ENCODE measurements around the gene PTPRD. TPM values are rescaled to one million over a fixed set of nuclear protein-coding genes. Genes with fewer than 3 reads are reported as not detected.

The PTPRD gene
- total and polyA plus RNA-seq, 7 experiments from 2014 or later, result 0.71 TPM; not detected in 6

- ATAC-seq (no peak), DNase-seq (no peak)
- H3K9me3 Mint-ChIP-seq, result no peaks in the 10 kb centered on the region
- no peak overlapping the region for H3K4me3 Mint-ChIP-seq
- no peak overlapping the region for H3K27ac Mint-ChIP-seq
- peaks cover 0 to 3% (median 0%) of the 10 kb centered on the region in 7 donors for H3K4me1 Mint-ChIP-seq
- H3K27me3 Mint-ChIP-seq, result peaks cover 0 to 13% (median 0%) of the 10 kb centered on the region in 5 donors
- H3K36me3 Mint-ChIP-seq, result no peaks in the 10 kb centered on the region
- Histone ChIP-seq H3K27ac (ENCODE audit: low read depth, low read length) (no peak overlapping the region), H3K9me3 (ENCODE audit: control insufficient read depth in 2 of 3, low read length in 3 of 3) (no peaks in the 10 kb centered on the region), H3K4me3 (ENCODE audit: low read length) (no peak overlapping the region), H3K4me1 (ENCODE audit: control insufficient read depth in 2 of 2, insufficient read depth in 2 of 2, low read length in 2 of 2) (no peaks in the 10 kb centered on the region), H3K36me3 (ENCODE audit: control insufficient read depth in 2 of 3, insufficient read depth in 3 of 3, low read length in 3 of 3) (no peaks in the 10 kb centered on the region), H3K27me3 (ENCODE audit: control insufficient read depth in 2 of 2, insufficient read depth in 2 of 2, low read length in 2 of 2) (no peaks in the 10 kb centered on the region)
- ChIA-PET POLR2A (no interaction called here), CTCF (no interaction called here)
- intact Hi-C loops (cut with micrococcal nuclease), result no loop called here
Observed at GRCh38 chr9:8362250-8362649, 2250.6 kb downstream of the PTPRD start.

GRCh38 chr9:8361364-8361763 lies 2251.4 kb downstream of the PTPRD start:
- CTCF ChIA-PET, result no interaction called here

DNA sequence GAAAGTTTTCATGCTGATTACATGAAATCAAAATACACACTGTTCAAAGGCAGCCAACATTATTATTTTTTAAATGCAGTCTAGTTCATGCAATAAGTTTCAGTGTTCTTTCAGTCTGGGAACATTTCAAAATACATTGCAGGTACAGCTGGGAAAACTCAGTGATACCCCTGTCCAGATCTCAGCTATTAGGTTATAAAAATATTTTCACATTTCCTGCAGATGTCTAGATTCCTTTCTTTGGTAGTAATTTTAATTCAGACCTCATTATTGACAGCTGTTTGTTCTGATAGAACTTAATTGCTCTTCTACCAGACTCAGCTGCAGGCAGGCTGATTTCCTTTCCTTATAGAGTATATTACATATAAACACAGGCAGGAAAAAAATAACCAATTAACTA lies 2256.4 kb downstream of the PTPRD start:
- Histone ChIP-seq H3K9me3 (ENCODE audit: control insufficient read depth in 2 of 3, low read length in 3 of 3) (no peaks in the 10 kb centered on the region), H3K4me1 (ENCODE audit: control insufficient read depth in 2 of 2, insufficient read depth in 2 of 2, low read length in 2 of 2) (no peaks in the 10 kb centered on the region), H3K4me3 (ENCODE audit: low read length) (no peak overlapping the region), H3K36me3 (ENCODE audit: control insufficient read depth in 2 of 3, insufficient read depth in 3 of 3, low read length in 3 of 3) (no peaks in the 10 kb centered on the region), H3K27me3 (ENCODE audit: control insufficient read depth in 2 of 2, insufficient read depth in 2 of 2, low read length in 2 of 2) (no peaks in the 10 kb centered on the region), H3K27ac (ENCODE audit: low read depth, low read length) (no peak overlapping the region)
- Mint-ChIP-seq H3K9me3 (no peaks in the 10 kb centered on the region), H3K4me3 (no peak overlapping the region), H3K27ac (no peak overlapping the region), H3K36me3 (no peaks in the 10 kb centered on the region), H3K27me3 (peaks cover 0 to 4% (median 0%) of the 10 kb centered on the region in 5 donors), H3K4me1 (no peaks in the 10 kb centered on the region)
- ChIA-PET POLR2A (no interaction called here), CTCF (no interaction called here)
- intact Hi-C loops (cut with micrococcal nuclease), result no loop called here
- no peak for DNase-seq
- ATAC-seq, result no peak

More at GRCh38 chr9:8361364-8361763, 2251.4 kb downstream of the PTPRD start:
- no peak for ATAC-seq
- POLR2A ChIA-PET, result no interaction called here
- Mint-ChIP-seq H3K9me3 (no peaks in the 10 kb centered on the region), H3K36me3 (no peaks in the 10 kb centered on the region), H3K27ac (no peak overlapping the region), H3K4me1 (peaks cover 0 to 3% (median 0%) of the 10 kb centered on the region in 7 donors), H3K4me3 (no peak overlapping the region), H3K27me3 (peaks cover 0 to 13% (median 0%) of the 10 kb centered on the region in 5 donors)
- intact Hi-C loops (cut with micrococcal nuclease), result no loop called here
- H3K9me3 ChIP-seq (ENCODE audit: control insufficient read depth in 2 of 3, low read length in 3 of 3), result no peaks in the 10 kb centered on the region
- H3K27ac ChIP-seq (ENCODE audit: low read depth, low read length), result no peak overlapping the region
- H3K36me3 ChIP-seq (ENCODE audit: control insufficient read depth in 2 of 3, insufficient read depth in 3 of 3, low read length in 3 of 3), result no peaks in the 10 kb centered on the region
- no peaks in the 10 kb centered on the region for H3K4me1 ChIP-seq (ENCODE audit: control insufficient read depth in 2 of 2, insufficient read depth in 2 of 2, low read length in 2 of 2)
- no peak overlapping the region for H3K4me3 ChIP-seq (ENCODE audit: low read length)
- no peaks in the 10 kb centered on the region for H3K27me3 ChIP-seq (ENCODE audit: control insufficient read depth in 2 of 2, insufficient read depth in 2 of 2, low read length in 2 of 2)
- no peak for DNase-seq

DNA sequence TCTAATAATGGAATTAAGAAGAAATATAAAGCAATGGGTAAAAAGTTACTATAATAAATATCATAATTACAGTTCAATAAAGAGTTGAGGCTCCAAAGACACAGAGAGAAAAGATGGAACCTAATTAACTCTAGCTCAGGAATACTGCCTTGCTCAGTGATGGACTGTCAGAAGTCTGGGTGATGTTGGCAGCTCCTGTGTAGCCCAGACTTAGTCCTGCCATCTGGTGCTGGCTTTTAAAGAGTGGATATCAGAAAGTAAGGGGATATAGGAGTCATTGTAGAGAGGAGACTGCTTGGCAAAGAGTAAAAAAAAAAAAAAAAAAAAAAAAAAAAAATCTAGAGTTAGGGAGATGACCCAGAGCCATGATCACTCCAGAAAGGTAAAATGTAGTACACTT lies 2261.4 kb downstream of the PTPRD start:
- Histone ChIP-seq H3K4me3 (ENCODE audit: low read length) (no peak overlapping the region), H3K36me3 (ENCODE audit: control insufficient read depth in 2 of 3, insufficient read depth in 3 of 3, low read length in 3 of 3) (no peaks in the 10 kb centered on the region), H3K27me3 (ENCODE audit: control insufficient read depth in 2 of 2, insufficient read depth in 2 of 2, low read length in 2 of 2) (no peaks in the 10 kb centered on the region), H3K9me3 (ENCODE audit: control insufficient read depth in 2 of 3, low read length in 3 of 3) (no peaks in the 10 kb centered on the region), H3K4me1 (ENCODE audit: control insufficient read depth in 2 of 2, insufficient read depth in 2 of 2, low read length in 2 of 2) (no peaks in the 10 kb centered on the region), H3K27ac (ENCODE audit: low read depth, low read length) (no peak overlapping the region)
- Mint-ChIP-seq H3K4me1 (no peaks in the 10 kb centered on the region), H3K9me3 (no peaks in the 10 kb centered on the region), H3K36me3 (no peaks in the 10 kb centered on the region), H3K27ac (no peak overlapping the region), H3K4me3 (no peak overlapping the region), H3K27me3 (no peaks in the 10 kb centered on the region)
- intact Hi-C loops (cut with micrococcal nuclease), result no loop called here
- DNase-seq, result no peak
- ChIA-PET POLR2A (no interaction called here), CTCF (interaction anchor here (0.6 kb wide), 1 partner anchor 789 kb away, joined by 4 read pairs; no protein-coding TSS in a partner anchor)
- no peak for ATAC-seq

- Mint-ChIP-seq H3K4me1 (no peaks in the 10 kb centered on the region), H3K9me3 (peaks cover 0 to 3% (median 0%) of the 10 kb centered on the region in 11 donors), H3K4me3 (no peak overlapping the region), H3K27me3 (no peaks in the 10 kb centered on the region), H3K27ac (no peak overlapping the region), H3K36me3 (no peaks in the 10 kb centered on the region)
- intact Hi-C loops (cut with micrococcal nuclease), result no loop called here
- no peaks in the 10 kb centered on the region for H3K4me1 ChIP-seq (ENCODE audit: control insufficient read depth in 2 of 2, insufficient read depth in 2 of 2, low read length in 2 of 2)
- H3K9me3 ChIP-seq (ENCODE audit: control insufficient read depth in 2 of 3, low read length in 3 of 3), result no peaks in the 10 kb centered on the region
- DNase-seq (no peak), ATAC-seq (no peak)
- H3K27ac ChIP-seq (ENCODE audit: low read depth, low read length), result no peak overlapping the region
- CTCF ChIA-PET, result no interaction called here
- H3K27me3 ChIP-seq (ENCODE audit: control insufficient read depth in 2 of 2, insufficient read depth in 2 of 2, low read length in 2 of 2), result no peaks in the 10 kb centered on the region
- no peak overlapping the region for H3K4me3 ChIP-seq (ENCODE audit: low read length)
- POLR2A ChIA-PET, result no interaction called here
- H3K36me3 ChIP-seq (ENCODE audit: control insufficient read depth in 2 of 3, insufficient read depth in 3 of 3, low read length in 3 of 3), result no peaks in the 10 kb centered on the region
Observed at GRCh38 chr9:8349901-8350300, 2262.9 kb downstream of the PTPRD start.

DNA sequence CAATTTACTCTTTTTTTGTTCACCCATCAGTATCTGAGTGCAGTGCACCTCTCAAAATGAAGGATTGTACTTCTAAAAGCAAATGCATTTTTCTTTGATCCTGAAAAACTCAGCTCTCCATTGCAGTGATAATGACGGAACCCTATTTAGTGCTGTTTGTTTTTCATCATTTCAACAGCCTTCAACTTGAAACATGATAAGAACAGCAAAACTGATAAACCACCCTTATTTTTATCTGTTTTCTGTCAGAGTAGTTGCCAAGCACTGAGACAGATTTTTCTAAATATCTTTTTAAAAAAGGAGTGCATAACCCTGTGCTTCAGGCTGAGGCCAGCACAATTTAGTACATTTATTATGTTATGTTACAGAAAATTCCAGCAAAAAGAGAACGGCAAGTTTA lies 2263.4 kb downstream of the PTPRD start:
- H3K27ac ChIP-seq (ENCODE audit: low read depth, low read length), result no peak overlapping the region
- H3K36me3 ChIP-seq (ENCODE audit: control insufficient read depth in 2 of 3, insufficient read depth in 3 of 3, low read length in 3 of 3), result no peaks in the 10 kb centered on the region
- DNase-seq (no peak), ATAC-seq (no peak)
- H3K9me3 Mint-ChIP-seq, result peaks cover 0 to 3% (median 0%) of the 10 kb centered on the region in 11 donors
- H3K36me3 Mint-ChIP-seq, result no peaks in the 10 kb centered on the region
- H3K4me1 ChIP-seq (ENCODE audit: control insufficient read depth in 2 of 2, insufficient read depth in 2 of 2, low read length in 2 of 2), result no peaks in the 10 kb centered on the region
- no peaks in the 10 kb centered on the region for H3K4me1 Mint-ChIP-seq
- no peak overlapping the region for H3K4me3 Mint-ChIP-seq
- no peaks in the 10 kb centered on the region for H3K9me3 ChIP-seq (ENCODE audit: control insufficient read depth in 2 of 3, low read length in 3 of 3)
- no peak overlapping the region for H3K4me3 ChIP-seq (ENCODE audit: low read length)
- no peaks in the 10 kb centered on the region for H3K27me3 ChIP-seq (ENCODE audit: control insufficient read depth in 2 of 2, insufficient read depth in 2 of 2, low read length in 2 of 2)
- intact Hi-C loops (cut with micrococcal nuclease), result no loop called here
- no peaks in the 10 kb centered on the region for H3K27me3 Mint-ChIP-seq
- no peak overlapping the region for H3K27ac Mint-ChIP-seq
- POLR2A ChIA-PET, result no interaction called here
- CTCF ChIA-PET, result no interaction called here

DNA sequence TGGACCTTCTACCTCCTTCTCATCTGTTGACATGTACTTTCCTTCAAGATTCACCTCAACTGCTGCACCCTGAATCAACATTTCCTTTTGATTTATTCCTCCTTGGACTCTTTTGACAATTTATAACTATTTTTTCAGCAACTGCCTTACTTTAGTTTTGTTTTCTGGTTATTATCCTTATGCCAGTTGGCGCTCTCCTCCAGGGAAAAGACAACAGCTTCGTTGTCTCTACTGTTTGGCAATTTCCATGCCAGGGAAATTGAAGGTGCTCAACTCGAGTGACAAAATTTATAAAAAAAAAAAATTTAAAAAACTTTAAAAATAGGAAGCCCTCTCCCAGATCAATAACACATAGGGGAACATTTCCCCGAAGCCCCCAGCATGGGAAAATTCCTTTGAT lies 2264.0 kb downstream of the PTPRD start:
- H3K4me1 ChIP-seq (ENCODE audit: control insufficient read depth in 2 of 2, insufficient read depth in 2 of 2, low read length in 2 of 2), result no peaks in the 10 kb centered on the region
- peaks cover 0 to 3% (median 0%) of the 10 kb centered on the region in 11 donors for H3K9me3 Mint-ChIP-seq
- intact Hi-C loops (cut with micrococcal nuclease), result no loop called here
- no peaks in the 10 kb centered on the region for H3K27me3 ChIP-seq (ENCODE audit: control insufficient read depth in 2 of 2, insufficient read depth in 2 of 2, low read length in 2 of 2)
- H3K27ac ChIP-seq (ENCODE audit: low read depth, low read length), result no peak overlapping the region
- CTCF ChIA-PET, result no interaction called here
- H3K27ac Mint-ChIP-seq, result no peak overlapping the region
- no peak for DNase-seq
- no peaks in the 10 kb centered on the region for H3K4me1 Mint-ChIP-seq
- no peaks in the 10 kb centered on the region for H3K36me3 Mint-ChIP-seq
- H3K4me3 Mint-ChIP-seq, result no peak overlapping the region
- no peaks in the 10 kb centered on the region for H3K36me3 ChIP-seq (ENCODE audit: control insufficient read depth in 2 of 3, insufficient read depth in 3 of 3, low read length in 3 of 3)
- no peak for ATAC-seq
- POLR2A ChIA-PET, result no interaction called here
- no peak overlapping the region for H3K4me3 ChIP-seq (ENCODE audit: low read length)
- no peaks in the 10 kb centered on the region for H3K27me3 Mint-ChIP-seq
- H3K9me3 ChIP-seq (ENCODE audit: control insufficient read depth in 2 of 3, low read length in 3 of 3), result no peaks in the 10 kb centered on the region
